Left lung (tissue), 10 donors: Measurements from ENCODE around the gene WNT3A. TPM values are rescaled to one million over a fixed set of nuclear protein-coding genes. Genes with fewer than 3 reads are reported as not detected.
A peak's percentile ranks its signal among the peaks of the same experiment; 100 is the strongest.

Experiments used
- ATAC-seq: fragments of 200-7000 bp; cut with Tn5 transposase; one replicate; pipeline ENCODE4 v1.9.1; 2020; ENCODE audit warnings: moderate library complexity
- DNase-seq, 4 donors: peaks; one replicate each; pipeline ENCODE4 v3.0.0-alpha.2; 2013 to 2020
- H3K27ac ChIP-seq, 2 donors: fragments of 200-600 bp; sonication (generic) in 1 of 2; one replicate each; pipeline versions ENCODE4 v1.5.0 to v1.8.0; 2020 to 2021
- H3K27me3 ChIP-seq, 2 donors: fragments of 200-600 bp; sonication (generic) in 1 of 2; one replicate each; pipeline versions ENCODE4 v1.5.0 to v1.8.0; 2020 to 2021
- H3K36me3 ChIP-seq, 2 donors: fragments of 200-600 bp; sonication (generic) in 1 of 2; one replicate each; pipeline versions ENCODE4 v1.5.0 to v1.8.0; 2020 to 2021
- H3K4me1 ChIP-seq, 2 donors: fragments of 200-600 bp; one replicate each; pipeline ENCODE4 v1.8.0; 2021
- H3K4me3 ChIP-seq, 2 donors: fragments of 200-600 bp; sonication (generic) in 1 of 2; one replicate each; pipeline versions ENCODE4 v1.5.0 to v1.8.0; 2020 to 2021; ENCODE audit warnings: mild to moderate bottlenecking in 1 of 2
- H3K9me3 ChIP-seq, 2 donors: fragments of 200-600 bp; sonication (generic) in 1 of 2; one replicate each; pipeline versions ENCODE4 v1.5.0 to v1.8.0; 2020 to 2021
- CTCF ChIP-seq, 2 donors: fragments of 200-600 bp; sonication (generic) in 1 of 2; IDR thresholded peaks; one replicate each; pipeline versions ENCODE4 v1.5.0 to v1.8.0; 2021; ENCODE audit warnings: antibody characterized with exemption in 2 of 2
- intact Hi-C, 2 donors: fragments of 100-400 bp; cut with DNase I; formaldehyde crosslinking; loops; one replicate each; pipeline versions ENCODE4 v1.11.2 to v1.14.2; 2022
- polyA plus RNA-seq, 6 donors: library from polyadenylated mRNA; unstranded; fragments of 120-200 nt; gene quantifications; one replicate each; pipeline ENCODE4 v1.2.1, GENCODE V29; 2013; ENCODE audit not compliant: insufficient read length in 6 of 6
- total RNA-seq, 2 donors: library from RNA; stranded (reverse); fragmentation: NEBNext Ultra II Directional; extraction: Animal tissue kit (Norgen Biotek cat#: 25700); gene quantifications; one replicate each; pipeline ENCODE4 v1.2.1, GENCODE V29; 2021
- donor health status: DM: no; HTN: yes; CAD: no.
- donor health status: DM: no; HTN: no; CAD: no.

The WNT3A gene
- total and polyA plus RNA-seq, 8 donors: 0.06 to 1.5 (median 0.11) TPM; not detected in 2

- peaks cover 26 to 90% of the 10 kb centered on the region in 2 donors for H3K27me3 ChIP-seq
- peaks cover 11 to 20% of the 10 kb centered on the region in 2 donors for H3K4me1 ChIP-seq
- intact Hi-C loops: no loop called here
- ATAC-seq: no peak
- no peaks in the 10 kb centered on the region for H3K36me3 ChIP-seq
- peak in 1 of 4 donors; percentile 52 for DNase-seq
- no peaks in the 10 kb centered on the region for H3K9me3 ChIP-seq
- peak overlapping the region; percentile 11 to 42 for H3K4me3 ChIP-seq
- H3K27ac ChIP-seq: peak overlapping the region in 1 of 2 donors; percentile 13
- no peak for TF ChIP-seq CTCF (IDR thresholded peaks at IDR 0.05)
These were observed 52.3 kb downstream of the WNT3A start for GRCh38 chr1:228058949-228059633.

- ATAC-seq (peak; percentile 91), DNase-seq (peak in 3 of 4 donors; percentile 70 to 98 (median 96))
- H3K27me3 ChIP-seq: peaks cover 26 to 94% of the 10 kb centered on the region in 2 donors
- H3K36me3 ChIP-seq: no peaks in the 10 kb centered on the region
- intact Hi-C loops: no loop called here
- peak overlapping the region in 1 of 2 donors; percentile 49 for H3K27ac ChIP-seq
- TF ChIP-seq CTCF (IDR thresholded peaks at IDR 0.05): no peak
- H3K4me1 ChIP-seq: peaks cover 11 to 20% of the 10 kb centered on the region in 2 donors
- H3K4me3 ChIP-seq: peak overlapping the region; percentile 21 to 42
- no peaks in the 10 kb centered on the region for H3K9me3 ChIP-seq
These were observed 53.0 kb downstream of the WNT3A start for GRCh38 chr1:228059634-228060457.

- peaks cover 26 to 99% of the 10 kb centered on the region in 2 donors for H3K27me3 ChIP-seq
- H3K36me3 ChIP-seq: no peaks in the 10 kb centered on the region
- DNase-seq (peak in 2 of 4 donors; percentile 34 to 82), ATAC-seq (peak; percentile 47)
- H3K4me1 ChIP-seq: peaks cover 11 to 20% of the 10 kb centered on the region in 2 donors
- intact Hi-C loops: no loop called here
- peak overlapping the region in 1 of 2 donors; percentile 49 for H3K27ac ChIP-seq
- no peak for TF ChIP-seq CTCF (IDR thresholded peaks at IDR 0.05)
- no peaks in the 10 kb centered on the region for H3K9me3 ChIP-seq
- H3K4me3 ChIP-seq: peak overlapping the region; percentile 21 to 42
These were observed 53.8 kb downstream of the WNT3A start for GRCh38 chr1:228060458-228061190.

GRCh38 chr1:228061411-228062084 is 54.8 kb downstream of the WNT3A start:
- peaks cover 11 to 20% of the 10 kb centered on the region in 2 donors for H3K4me1 ChIP-seq
- intact Hi-C loops: no loop called here
- H3K27me3 ChIP-seq: peaks cover 26 to 99% of the 10 kb centered on the region in 2 donors
- H3K27ac ChIP-seq: no peak overlapping the region
- no peaks in the 10 kb centered on the region for H3K9me3 ChIP-seq
- H3K36me3 ChIP-seq: no peaks in the 10 kb centered on the region
- no peak for ATAC-seq
- no peak for TF ChIP-seq CTCF (IDR thresholded peaks at IDR 0.05)
- no peak overlapping the region for H3K4me3 ChIP-seq
- peak in 1 of 4 donors; percentile 14 for DNase-seq
